HG03159 (cell line): ENCODE data around the gene ZNF618.
"Not testable (repeated sequence)": the region's sequence is repeated elsewhere in the genome, so short reads cannot be mapped to it uniquely, and the experiment has no call there.

ENCODE experiments used
- ATAC-seq: cut with Tn5 transposase; IDR thresholded peaks from one replicate; pipeline ENCODE4 v1.9.1; 2021; ENCODE audit warnings: mild to moderate bottlenecking, moderate library complexity; ENCODE audit not compliant: unreplicated experiment

ZNF618 gene

GRCh38 chr9:114076237-114077161, 200.4 kb downstream of the ZNF618 start:
- no peak for ATAC-seq

- no peak for ATAC-seq
These were observed 201.2 kb downstream of the ZNF618 start for GRCh38 chr9:114077162-114077837.

GRCh38 chr9:114078021-114078780, 202.1 kb downstream of the ZNF618 start, which contains the start of gene AMBP:
Gene AMBP (minus strand): TSS chr9:114078300. CDS start chr9:114078209, 91 bp downstream.
- no peak for ATAC-seq

GRCh38 chr9:114078781-114079156, 202.7 kb downstream of the ZNF618 start:
- ATAC-seq, result no peak

GRCh38 chr9:114080195-114080772, 204.2 kb downstream of the ZNF618 start:
- no peak for ATAC-seq

GRCh38 chr9:114080773-114081440, 204.8 kb downstream of the ZNF618 start:
- no peak for ATAC-seq

GRCh38 chr9:114081441-114082016, 205.4 kb downstream of the ZNF618 start:
- no peak for ATAC-seq

GRCh38 chr9:114082017-114082762, 206.1 kb downstream of the ZNF618 start:
- ATAC-seq, result peak; percentile 86

- ATAC-seq, result not testable (repeated sequence)
These were observed 206.8 kb downstream of the ZNF618 start for GRCh38 chr9:114082763-114083412.

GRCh38 chr9:114083666-114084065, 207.6 kb downstream of the ZNF618 start:
- ATAC-seq, result no peak

GRCh38 chr9:114084282-114085073, 208.4 kb downstream of the ZNF618 start:
- no peak for ATAC-seq

- ATAC-seq, result no peak
These were observed 209.3 kb downstream of the ZNF618 start for GRCh38 chr9:114085387-114085789.

- no peak for ATAC-seq
These were observed 209.9 kb downstream of the ZNF618 start for GRCh38 chr9:114086009-114086408.

GRCh38 chr9:114086607-114087006, 210.5 kb downstream of the ZNF618 start:
- no peak for ATAC-seq

- no peak for ATAC-seq
These were observed 211.6 kb downstream of the ZNF618 start for GRCh38 chr9:114087721-114088120.

GRCh38 chr9:114088571-114089170, 212.6 kb downstream of the ZNF618 start:
- ATAC-seq, result no peak

GRCh38 chr9:114089206-114089840, 213.2 kb downstream of the ZNF618 start:
- no peak for ATAC-seq
